SK-N-MC (cell line): Measurements from ENCODE around the gene CLEC16A.

Experiments used
- EZH2 ChIP-seq: fragments of 200-600 bp; sonication (generic); IDR thresholded peaks from one replicate; pipeline ENCODE4 v1.6.1; 2017; ENCODE audit warnings: antibody characterized with exemption
- FOXP2 ChIP-seq: optimal IDR thresholded peaks from 2 replicates; pipeline ENCODE3; 2011; ENCODE audit warnings: mild to moderate bottlenecking, moderate library complexity; ENCODE audit not compliant: insufficient read depth; ENCODE audit errors: extremely low read length, control extremely low read depth
- POLR2AphosphoS5 ChIP-seq: IDR thresholded peaks from 2 replicates; pipeline ENCODE4 v1.6.1; 2012; ENCODE audit warnings: mild to moderate bottlenecking, low read depth, low read length, borderline replicate concordance

GRCh38 chr16:10906482-10906881 lies 37.9 kb upstream of the CLEC16A start:
- TF ChIP-seq EZH2 (no peak), POLR2AphosphoS5 (no peak), FOXP2 (no peak)
